Neutrophil (primary cell): ENCODE data around the gene RNF225.

Experiments
- H3K27ac ChIP-seq: fragments of 200-600 bp; sonication (generic); 2 replicates; pipeline ENCODE4 v1.5.1; 2016; ENCODE audit warnings: mild to moderate bottlenecking, moderate library complexity
- H3K27me3 ChIP-seq: fragments of 200-600 bp; sonication (generic); 2 replicates; pipeline ENCODE4 v1.6.0; 2016; ENCODE audit warnings: mild to moderate bottlenecking
- H3K36me3 ChIP-seq: fragments of 200-600 bp; sonication (generic); 2 replicates; pipeline ENCODE4 v1.5.1; 2017
- H3K4me1 ChIP-seq, 2 experiments: fragments of 200-600 bp in 1 of 2; sonication (generic) in 1 of 2; 1 replicate in 1 of 2; 2 replicates in 1 of 2; pipeline versions ENCODE4 v1.5.1 to v1.6.1; 2013 to 2016; ENCODE audit warnings: low read depth in 1 of 2, low read length in 1 of 2, mild to moderate bottlenecking in 1 of 2, moderate library complexity in 1 of 2; ENCODE audit not compliant: control insufficient read depth in 1 of 2, insufficient read depth in 1 of 2
- H3K4me3 ChIP-seq, 2 experiments: fragments of 200-600 bp in 1 of 2; sonication (generic) in 1 of 2; 1 replicate in 1 of 2; 2 replicates in 1 of 2; pipeline ENCODE4 v1.5.1; 2013 to 2016; ENCODE audit warnings: low read depth in 1 of 2, low read length in 1 of 2, mild to moderate bottlenecking in 1 of 2, moderate library complexity in 1 of 2
- H3K9me3 ChIP-seq: fragments of 200-600 bp; sonication (generic); 2 replicates; pipeline ENCODE4 v1.5.1; 2016
- CTCF ChIP-seq: fragments of 200-600 bp; sonication (generic); IDR thresholded peaks from 2 replicates; pipeline ENCODE4 v1.5.1; 2016; ENCODE audit warnings: antibody characterized with exemption

The RNF225 gene

GRCh38 chr19:58408152-58409009 lies 12.9 kb downstream of the RNF225 start, which contains the start of gene ZNF584:
Gene ZNF584 (plus strand): TSS chr19:58408649. CDS start chr19:58409148, 499 bp downstream.
- Histone ChIP-seq H3K27ac (peak within 1 kb of the TSS; percentile 68), H3K4me1 (peaks cover 17 to 18% of the 10 kb centered on the region in 2 experiments), H3K27me3 (no peaks in the 10 kb centered on the region), H3K9me3 (no peaks in the 10 kb centered on the region), H3K36me3 (no peaks in the 10 kb centered on the region), H3K4me3 (peak within 1 kb of the TSS; percentile 68 to 91)
- TF ChIP-seq CTCF: peak; percentile 13

GRCh38 chr19:58409010-58409790 lies 13.7 kb downstream of the RNF225 start:
- peak overlapping the region; percentile 68 for H3K27ac ChIP-seq
- H3K9me3 ChIP-seq: no peaks in the 10 kb centered on the region
- TF ChIP-seq CTCF: no peak
- H3K4me1 ChIP-seq: peaks cover 17 to 18% of the 10 kb centered on the region in 2 experiments
- H3K4me3 ChIP-seq: peak overlapping the region; percentile 68 to 91
- H3K36me3 ChIP-seq: no peaks in the 10 kb centered on the region
- H3K27me3 ChIP-seq: no peaks in the 10 kb centered on the region

GRCh38 chr19:58416604-58417003 lies 21.1 kb downstream of the RNF225 start:
- Histone ChIP-seq H3K36me3 (no peaks in the 10 kb centered on the region), H3K27me3 (no peaks in the 10 kb centered on the region), H3K9me3 (no peaks in the 10 kb centered on the region), H3K4me1 (no peaks in the 10 kb centered on the region), H3K4me3 (no peak overlapping the region), H3K27ac (no peak overlapping the region)
- TF ChIP-seq CTCF: no peak

GRCh38 chr19:58417071-58417470 lies 21.6 kb downstream of the RNF225 start:
- Histone ChIP-seq H3K9me3 (no peaks in the 10 kb centered on the region), H3K27me3 (no peaks in the 10 kb centered on the region), H3K36me3 (no peaks in the 10 kb centered on the region), H3K4me3 (no peak overlapping the region), H3K4me1 (no peaks in the 10 kb centered on the region), H3K27ac (no peak overlapping the region)
- no peak for TF ChIP-seq CTCF

GRCh38 chr19:58428617-58429016 lies 33.2 kb downstream of the RNF225 start:
- H3K27ac ChIP-seq: no peak overlapping the region

More at GRCh38 chr19:58428617-58429016, 33.2 kb downstream of the RNF225 start:
- H3K4me1 ChIP-seq: no peaks in the 10 kb centered on the region
- no peaks in the 10 kb centered on the region for H3K27me3 ChIP-seq
- no peak overlapping the region for H3K4me3 ChIP-seq
- no peak for TF ChIP-seq CTCF
- no peaks in the 10 kb centered on the region for H3K36me3 ChIP-seq
- peaks cover 31% of the 10 kb centered on the region for H3K9me3 ChIP-seq
